Cerebellar nuclear complex (tissue), 1 donor: ENCODE measurements around the gene INSIG1.

ENCODE experiments used
- DNase-seq, 2 experiments: peaks; one replicate each; lab custom pipeline; 2025; lab: John Stamatoyannopoulos, UW

The INSIG1 gene

DNA sequence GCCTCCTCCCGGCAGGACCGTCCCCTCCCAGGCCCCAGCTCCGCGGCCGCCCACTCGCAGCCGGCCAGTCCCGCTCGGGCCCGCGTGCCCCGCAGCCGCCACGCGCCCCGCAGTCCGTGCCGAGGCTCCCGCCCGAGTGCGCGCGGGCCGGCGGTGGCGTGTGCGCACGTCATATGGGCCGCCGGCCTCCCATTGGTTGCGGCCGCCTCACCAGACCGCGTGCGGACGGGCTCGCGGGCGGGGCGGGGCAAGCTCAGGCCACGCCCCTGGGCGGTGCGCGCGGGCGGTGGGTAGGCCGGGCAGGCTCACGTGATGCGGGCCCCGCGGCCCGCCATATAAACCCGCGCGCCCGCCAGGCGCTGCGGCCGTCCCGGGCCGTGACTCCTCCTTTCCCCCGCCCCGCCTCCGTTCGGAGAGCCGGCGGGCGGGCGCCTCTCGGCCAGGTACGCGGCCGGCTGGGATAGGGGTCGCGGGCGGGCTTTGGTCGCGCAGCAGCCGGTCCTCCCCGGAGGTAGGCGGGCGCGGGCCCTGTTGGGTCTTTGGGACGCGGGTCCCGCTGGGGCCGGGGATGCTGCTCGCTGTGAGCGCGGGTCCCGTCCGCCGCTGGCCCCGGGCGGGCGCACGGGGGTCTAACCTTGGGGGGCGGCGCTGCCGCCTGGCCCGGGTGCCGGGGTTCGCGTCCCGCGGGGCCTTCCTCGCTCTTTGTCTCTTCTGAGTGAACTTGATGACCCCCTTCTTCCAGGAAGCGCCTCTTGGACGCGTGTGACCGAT, at the start of gene INSIG1:
TSS of gene INSIG1 (plus strand) at position 362 of the 771 bp plus-strand sequence. CDS start at position 770, 408 bp downstream.
- peak; percentile 34 to 49 for DNase-seq

- no peak for DNase-seq
These were observed 49.3 kb upstream of the INSIG1 start for GRCh38 chr7:155248366-155248756.

DNA sequence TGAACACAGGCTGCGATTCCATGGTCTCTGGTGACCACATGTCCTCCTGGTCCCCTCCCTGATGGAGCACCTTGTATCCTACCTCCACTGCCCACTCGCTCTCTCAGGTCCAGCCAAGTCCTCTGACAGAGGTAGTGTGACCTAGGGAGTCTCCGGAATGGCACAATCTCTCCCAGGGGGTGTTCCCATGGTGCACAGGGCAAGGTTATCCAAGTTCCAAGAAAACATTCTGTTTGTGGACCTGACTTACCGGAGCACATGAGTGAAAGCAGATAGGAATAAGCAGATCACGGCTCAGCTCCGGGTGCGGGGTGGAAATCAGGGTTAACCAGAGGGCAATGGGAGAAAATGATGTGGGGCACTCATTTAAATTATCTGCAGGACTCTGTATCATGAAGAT, 45.8 kb upstream of the INSIG1 start:
- no peak for DNase-seq

DNA sequence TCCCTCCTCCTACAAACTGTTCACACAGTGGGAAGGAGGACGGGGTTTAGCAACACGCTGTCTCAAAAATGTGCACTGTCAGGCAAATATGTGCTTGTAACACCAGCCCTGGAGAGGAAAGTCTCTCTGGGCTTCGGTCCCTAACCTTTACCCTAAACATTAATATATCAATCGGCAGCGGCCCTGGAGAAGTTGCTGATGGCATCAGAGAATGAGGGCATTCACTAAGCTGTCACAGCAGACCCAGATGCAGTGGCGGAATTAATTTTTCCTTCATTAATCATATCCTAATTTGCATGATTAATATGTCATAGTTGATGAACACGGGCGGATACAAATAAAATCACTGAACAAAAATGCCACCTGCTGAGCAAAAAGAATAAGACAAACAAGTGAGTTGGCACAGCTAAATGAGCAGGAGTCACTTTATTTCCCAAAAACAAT, 45.2 kb upstream of the INSIG1 start:
- no peak for DNase-seq

DNA sequence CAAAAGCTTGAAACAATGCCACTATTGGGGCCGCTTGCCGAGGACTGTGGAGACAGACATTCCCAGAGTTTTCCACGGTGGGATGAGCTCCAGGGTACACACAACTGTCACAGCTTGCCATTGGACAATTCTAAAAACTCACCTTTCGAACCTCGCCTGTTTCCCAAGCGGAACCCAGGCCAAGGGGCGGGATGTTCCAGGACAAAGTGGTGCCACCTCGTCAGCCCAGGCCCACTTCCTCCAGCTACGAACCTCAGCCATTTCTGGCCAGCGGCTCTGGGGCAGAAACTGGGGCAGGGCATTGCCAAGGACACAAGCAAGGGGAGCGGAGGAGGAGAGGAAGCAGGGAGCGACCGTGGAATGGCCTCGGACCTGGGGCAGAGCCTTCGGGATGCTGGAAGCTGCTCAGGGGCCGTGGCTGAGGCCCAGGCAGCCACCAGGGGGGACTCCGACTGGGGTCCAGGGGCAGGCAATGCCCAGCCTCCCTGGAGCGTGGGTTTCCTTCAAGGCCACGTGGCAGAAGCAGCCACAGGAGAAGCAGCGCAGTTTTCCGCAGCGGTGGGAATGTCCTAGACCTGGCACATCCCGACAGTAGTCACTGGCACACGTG, 44.7 kb upstream of the INSIG1 start:
- DNase-seq = no peak

DNA sequence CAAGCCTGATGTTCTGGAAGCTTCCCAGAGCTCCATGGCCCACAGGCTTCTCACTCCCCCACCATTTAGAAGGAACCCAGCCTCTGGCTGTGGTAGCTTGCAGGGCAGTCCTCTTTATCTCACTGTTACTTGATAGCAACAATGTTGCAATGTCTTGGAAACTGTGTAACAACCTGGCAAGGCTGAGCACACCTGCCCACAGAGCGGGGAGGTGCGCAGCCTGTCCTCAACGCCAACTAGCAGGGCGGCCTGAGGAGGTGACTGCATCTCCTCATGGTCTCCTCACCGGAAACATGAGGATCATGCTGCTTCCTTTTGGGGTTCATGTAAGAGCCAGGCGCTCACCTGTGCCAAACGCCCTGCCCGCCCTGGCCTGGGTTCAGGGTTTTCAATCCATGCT, 43.7 kb upstream of the INSIG1 start:
- DNase-seq = no peak

DNA sequence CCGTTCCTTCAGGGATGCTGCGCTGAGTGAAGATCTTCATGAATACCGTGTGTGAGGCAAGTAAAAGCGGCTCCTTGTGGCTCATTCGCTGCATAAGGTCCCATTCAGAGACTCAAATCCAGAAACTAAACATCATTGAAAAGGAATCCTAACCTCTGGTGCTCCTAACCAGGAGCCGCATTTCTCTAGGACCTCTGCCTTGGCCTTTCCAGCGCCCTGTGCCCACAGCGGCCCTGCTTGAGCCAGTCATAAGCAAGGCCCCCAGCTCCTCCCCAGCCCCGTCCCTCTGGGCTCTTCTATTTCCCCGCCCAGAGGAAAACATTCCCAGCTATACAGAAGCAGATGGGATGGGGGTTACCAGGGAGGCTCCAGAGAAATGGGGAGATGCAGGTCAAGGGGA, 42.6 kb upstream of the INSIG1 start:
- no peak for DNase-seq

GRCh38 chr7:155255621-155256020, 42.1 kb upstream of the INSIG1 start:
- DNase-seq = no peak

GRCh38 chr7:155256081-155256760, 41.5 kb upstream of the INSIG1 start:
- DNase-seq = no peak

DNA sequence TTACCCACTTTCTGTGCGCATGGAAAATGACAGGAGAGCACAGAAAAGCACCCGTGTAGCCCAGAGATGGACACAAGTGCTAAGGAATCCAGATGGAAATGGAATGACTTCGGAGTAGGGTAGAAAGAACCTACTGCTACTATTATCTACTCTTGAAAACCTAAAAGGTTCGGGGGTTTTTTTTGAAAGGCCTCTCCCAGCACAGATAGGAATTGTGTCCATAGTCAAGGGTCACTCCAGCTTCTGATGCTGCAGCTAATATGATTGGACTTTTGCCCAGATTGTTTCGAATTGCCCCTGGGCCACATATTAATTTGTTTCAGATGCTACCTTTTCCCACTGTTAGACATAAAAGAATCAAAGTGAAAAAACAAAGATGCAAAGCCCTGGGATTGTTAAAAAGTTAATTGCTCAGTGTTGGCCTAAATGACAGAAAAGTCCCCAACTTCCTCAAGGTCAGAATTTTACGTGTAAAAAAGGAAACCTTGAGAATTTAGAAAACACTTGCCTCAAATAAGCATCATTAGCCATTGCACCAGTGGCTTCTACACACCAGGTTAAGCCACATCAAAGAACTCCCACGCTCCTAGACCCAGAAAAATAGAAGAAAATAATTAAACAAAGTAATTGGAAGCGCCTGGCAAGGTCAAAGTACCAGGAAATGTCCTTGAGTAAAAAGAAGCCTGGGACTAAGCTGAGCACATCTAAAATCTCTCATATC, 40.8 kb upstream of the INSIG1 start:
- DNase-seq = no peak

GRCh38 chr7:155257482-155258225, 40.0 kb upstream of the INSIG1 start:
- DNase-seq = no peak

DNA sequence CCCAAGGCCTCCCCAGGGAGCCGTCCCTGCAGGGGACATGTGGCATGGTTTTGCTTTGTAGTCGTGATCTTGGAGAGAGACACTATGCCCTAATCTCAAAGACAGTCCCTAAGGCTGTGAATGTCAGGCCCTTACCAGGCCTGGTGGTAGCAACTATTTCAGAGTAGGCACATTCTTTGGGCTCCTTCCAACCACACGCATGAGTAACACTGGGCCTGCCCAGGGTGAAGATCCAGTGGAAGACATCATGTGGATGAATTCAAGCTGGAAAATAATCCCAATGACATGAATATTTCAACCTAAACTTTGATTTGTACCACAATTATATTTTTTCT, 39.5 kb upstream of the INSIG1 start:
- no peak for DNase-seq

DNA sequence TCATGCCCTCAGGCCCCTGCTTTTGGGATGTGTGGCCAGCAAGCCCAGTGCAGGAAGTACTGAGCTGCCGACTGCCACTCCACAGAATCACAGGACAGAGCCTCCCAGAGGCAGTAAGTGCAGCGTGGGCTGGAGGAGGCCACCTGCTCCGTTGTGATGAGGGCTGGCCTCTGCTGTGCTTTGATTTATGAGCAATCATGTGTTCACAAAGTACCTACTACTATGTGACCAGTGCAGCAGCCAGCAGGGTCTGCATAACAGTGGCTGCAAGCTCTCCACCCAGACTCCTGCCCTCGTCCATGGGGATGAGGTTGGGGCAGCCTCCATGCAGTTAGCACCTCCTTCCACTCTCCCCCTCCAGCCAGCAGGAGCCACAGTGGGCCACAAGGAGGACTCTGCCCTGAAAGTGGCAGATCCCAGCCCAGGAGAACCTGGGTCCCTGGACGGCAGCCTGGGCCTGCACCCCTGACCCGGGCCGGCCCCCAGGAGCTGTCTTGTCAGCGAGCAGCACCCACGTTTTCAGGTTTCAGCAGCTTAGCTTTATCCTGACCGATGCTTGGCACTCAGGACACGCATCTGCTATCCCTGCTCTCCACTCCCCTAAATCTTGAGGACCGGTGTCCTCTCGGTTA, 37.7 kb upstream of the INSIG1 start:
- DNase-seq = no peak

DNA sequence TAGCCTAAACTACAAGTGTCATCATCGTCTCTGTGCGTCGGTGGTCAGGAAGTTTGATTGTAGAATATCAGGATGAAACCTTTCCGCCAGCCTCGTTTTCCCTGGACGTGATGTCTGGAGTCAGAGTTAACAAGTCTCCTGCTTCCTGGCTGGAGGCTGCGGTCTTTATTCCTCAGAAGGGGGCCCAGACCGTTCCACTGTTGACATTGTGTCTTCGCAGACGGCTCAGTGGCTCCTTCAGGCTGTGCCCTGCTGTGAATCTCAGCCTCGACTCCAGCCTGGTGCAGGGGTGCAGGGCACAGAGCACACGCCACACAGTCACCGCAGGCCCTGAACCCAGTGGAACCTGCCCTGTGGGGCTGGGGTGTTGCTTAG, 37.2 kb upstream of the INSIG1 start:
- no peak for DNase-seq

GRCh38 chr7:155261031-155261985, 36.4 kb upstream of the INSIG1 start:
- no peak for DNase-seq

DNA sequence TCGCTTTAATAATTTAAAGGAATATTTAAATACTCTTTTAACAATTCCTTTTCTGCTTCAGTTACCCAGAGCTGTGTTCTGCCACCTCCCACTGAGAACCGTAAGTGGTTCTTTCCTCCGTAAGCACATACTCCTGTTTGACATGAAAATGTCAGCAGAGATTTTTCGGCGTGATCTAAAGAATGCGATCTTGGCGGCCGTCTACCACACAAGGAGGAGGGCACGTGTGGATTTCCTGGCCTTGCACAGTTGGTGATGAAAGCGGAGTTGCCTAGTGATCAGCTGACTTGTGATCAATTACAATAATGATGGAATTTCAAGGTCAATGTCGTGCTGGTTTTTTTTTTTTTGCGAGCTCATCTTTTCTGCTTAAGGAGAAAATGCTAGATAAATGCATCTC, 35.6 kb upstream of the INSIG1 start:
- no peak for DNase-seq

GRCh38 chr7:155263051-155263450, 34.6 kb upstream of the INSIG1 start:
- no peak for DNase-seq

DNA sequence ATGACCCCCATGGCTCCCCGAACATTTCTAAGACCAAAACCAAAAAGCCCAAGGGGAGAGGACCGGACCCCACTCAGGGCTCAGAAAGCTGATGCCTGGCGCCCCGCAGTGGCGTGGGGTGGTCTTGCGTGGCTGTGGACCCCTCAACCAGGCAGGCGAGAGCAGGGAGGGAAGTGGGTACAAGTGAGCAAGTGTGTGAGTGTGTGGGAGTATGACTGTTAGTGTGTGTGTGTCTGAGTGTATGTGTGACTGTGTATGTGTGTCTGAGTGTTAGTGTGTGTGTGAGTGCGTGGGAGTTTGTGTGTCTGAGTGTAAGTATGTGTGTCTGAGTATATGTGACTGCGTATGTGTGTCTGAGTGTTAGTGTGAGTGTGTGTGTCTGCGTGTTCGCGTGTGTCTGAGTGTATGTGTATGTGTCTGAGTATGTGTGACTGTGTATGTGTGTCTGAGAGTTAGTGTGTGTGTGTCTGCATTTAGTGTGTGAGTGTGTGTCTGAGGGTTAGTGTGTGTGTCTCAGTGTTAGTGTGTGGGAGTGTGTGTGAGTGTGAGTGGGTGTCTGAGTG, 34.0 kb upstream of the INSIG1 start:
- DNase-seq = no peak

DNA sequence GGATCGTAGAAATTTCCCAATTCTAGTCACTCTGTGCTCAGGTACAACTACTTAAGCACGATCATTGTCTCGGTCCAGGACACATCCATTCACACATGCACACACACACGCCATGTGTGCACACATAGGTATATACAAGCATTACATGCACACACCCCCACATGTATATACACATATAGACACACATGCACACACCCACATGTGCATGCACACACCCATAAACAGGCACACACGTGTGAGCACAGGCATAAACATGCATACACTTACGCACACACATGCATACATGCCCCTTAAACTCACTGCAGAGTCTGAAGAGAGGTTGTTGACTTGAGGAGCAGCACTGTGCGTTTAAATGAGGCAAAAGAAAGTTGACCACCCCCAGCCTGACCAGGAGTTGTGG, 32.5 kb upstream of the INSIG1 start:
- DNase-seq = no peak

DNA sequence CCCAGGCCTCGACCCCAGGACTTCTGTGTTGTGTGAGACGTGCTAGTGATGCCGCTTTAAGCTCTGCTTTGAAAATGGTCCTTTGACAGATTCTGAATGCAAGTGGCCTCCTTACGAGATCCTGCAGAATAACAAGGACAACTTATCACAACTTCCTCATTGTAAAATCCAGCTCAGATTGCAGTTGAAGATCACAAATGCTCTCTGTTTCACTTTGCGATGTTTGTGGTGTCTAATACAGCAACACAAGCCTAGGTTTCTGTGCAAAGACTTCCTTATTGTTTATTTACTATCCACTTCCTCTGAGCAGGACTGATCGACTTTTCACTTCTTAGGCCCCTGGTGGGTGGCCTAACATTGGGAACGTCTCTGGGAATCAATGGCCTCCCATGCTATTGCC, 31.7 kb upstream of the INSIG1 start:
- no peak for DNase-seq
